HepG2 (cell line): Measurements from ENCODE around the gene CDK13. TPM values are rescaled to one million over a fixed set of nuclear protein-coding genes. Genes with fewer than 3 reads are reported as not detected.
A peak's percentile ranks its signal among the peaks of the same experiment; 100 is the strongest.

Experiments
- ESRRA ChIP-seq: sonication (generic); formaldehyde crosslinking; IDR thresholded peaks from 2 replicates; pipeline ENCODE4 v1.5.1; 2020; ENCODE audit warnings: mild to moderate bottlenecking, low read depth, missing genetic modification reagents
- KAT2B ChIP-seq: fragments of 150-350 bp; IDR thresholded peaks from 2 replicates; pipeline ENCODE4 v1.6.1; 2014; ENCODE audit warnings: low read depth, low read length, borderline replicate concordance
- MAF1 ChIP-seq: sonication (generic); formaldehyde crosslinking; IDR thresholded peaks from 2 replicates; pipeline ENCODE4 v1.5.0; 2020; ENCODE audit warnings: missing genetic modification reagents, borderline replicate concordance
- MAFG ChIP-seq: sonication (generic); formaldehyde crosslinking; IDR thresholded peaks from 2 replicates; pipeline ENCODE4 v1.5.1; 2020; ENCODE audit warnings: mild to moderate bottlenecking, missing genetic modification reagents
- MED1 ChIP-seq: sonication (generic); formaldehyde crosslinking; IDR thresholded peaks from 2 replicates; pipeline ENCODE4 v1.4.0; 2020; ENCODE audit warnings: missing genetic modification reagents
- MIXL1 ChIP-seq: IDR thresholded peaks from 2 replicates; pipeline ENCODE4 v1.6.1; 2016
- NBN ChIP-seq: fragments of 450-650 bp; conservative IDR thresholded peaks from 2 replicates; pipeline ENCODE4 v1.6.1; 2017
- NR2F2 ChIP-seq: IDR thresholded peaks from 2 replicates; pipeline ENCODE4 v1.6.1; 2012; ENCODE audit warnings: low read depth, inconsistent platforms, borderline replicate concordance
- SATB2 ChIP-seq: sonication (generic); formaldehyde crosslinking; IDR thresholded peaks from 2 replicates; pipeline ENCODE4 v1.5.0; 2020; ENCODE audit warnings: missing genetic modification reagents
- ZBTB1 ChIP-seq: sonication (generic); formaldehyde crosslinking; IDR thresholded peaks from 2 replicates; pipeline ENCODE4 v1.4.0; 2020; ENCODE audit warnings: missing genetic modification reagents, borderline replicate concordance
- ZNF205 ChIP-seq: IDR thresholded peaks from 2 replicates; pipeline ENCODE4 v1.6.1; 2018; ENCODE audit warnings: missing biosample characterization, missing genetic modification reagents
- ZNF280B ChIP-seq: sonication (generic); formaldehyde crosslinking; IDR thresholded peaks from 2 replicates; pipeline ENCODE4 v1.5.0; 2020; ENCODE audit warnings: missing genetic modification reagents, mild to moderate bottlenecking, borderline replicate concordance
- ZNF33B ChIP-seq: sonication (generic); formaldehyde crosslinking; IDR thresholded peaks from 2 replicates; pipeline ENCODE4 v1.5.1; 2020; ENCODE audit warnings: mild to moderate bottlenecking, missing genetic modification reagents
- ZNF432 ChIP-seq: sonication (generic); formaldehyde crosslinking; IDR thresholded peaks from 2 replicates; pipeline ENCODE4 v1.5.0; 2020; ENCODE audit warnings: missing genetic modification reagents, mild to moderate bottlenecking, borderline replicate concordance
- ZNF501 ChIP-seq: sonication (generic); formaldehyde crosslinking; IDR thresholded peaks from 2 replicates; pipeline ENCODE4 v1.5.1; 2020; ENCODE audit warnings: mild to moderate bottlenecking, moderate library complexity, missing genetic modification reagents
- ZSCAN20 ChIP-seq: sonication (generic); formaldehyde crosslinking; IDR thresholded peaks from 2 replicates; pipeline ENCODE4 v1.4.0; 2020; ENCODE audit warnings: missing genetic modification reagents, mild to moderate bottlenecking, borderline replicate concordance
- polyA plus RNA-seq, 8 experiments: library from polyadenylated mRNA; depleted of rRNA in 3 of 8; stranded (reverse) in 7 of 8; unstranded in 1 of 8; fragments of >200 nt; fragmentation: Illumina TruSeq in 4 of 8; extraction: Trizol in 4 of 8; gene quantifications; 2 replicates each; pipeline versions ENCODE4 v1.2.1 to v1.2.3, GENCODE V29; 2011 to 2016; ENCODE audit warnings: low read depth in 4 of 8, missing spikeins in 1 of 8, mixed read lengths in 1 of 8; ENCODE audit not compliant: insufficient read depth in 1 of 8
- total RNA-seq, 5 experiments: library from RNA; depleted of rRNA; stranded (reverse); fragments of >200 nt; fragmentation: Illumina TruSeq; extraction: Trizol; gene quantifications; 2 replicates each; pipeline ENCODE4 v1.2.3, GENCODE V29; 2016; ENCODE audit warnings: low read depth in 1 of 5
- TF ChIP-seq, protein P1 (sequence below): sonication (generic); formaldehyde crosslinking; IDR thresholded peaks from 2 replicates; pipeline ENCODE4 v1.4.0; 2020; ENCODE audit warnings: missing genetic modification reagents, borderline replicate concordance
- TF ChIP-seq, protein P2 (sequence below): sonication (generic); formaldehyde crosslinking; IDR thresholded peaks from 2 replicates; pipeline ENCODE4 v1.5.0; 2020; ENCODE audit warnings: missing genetic modification reagents
- TF ChIP-seq, protein P3 (sequence below): sonication (generic); formaldehyde crosslinking; conservative IDR thresholded peaks from 2 replicates; pipeline ENCODE4 v1.4.0; 2020; ENCODE audit warnings: missing genetic modification reagents

Gene CDK13
- total and polyA plus RNA-seq, 2 of the 13 experiments (the other 11 are each of a cell fraction or from before 2014, with no cell fraction given), result 21.0 to 40.9 TPM

DNA sequence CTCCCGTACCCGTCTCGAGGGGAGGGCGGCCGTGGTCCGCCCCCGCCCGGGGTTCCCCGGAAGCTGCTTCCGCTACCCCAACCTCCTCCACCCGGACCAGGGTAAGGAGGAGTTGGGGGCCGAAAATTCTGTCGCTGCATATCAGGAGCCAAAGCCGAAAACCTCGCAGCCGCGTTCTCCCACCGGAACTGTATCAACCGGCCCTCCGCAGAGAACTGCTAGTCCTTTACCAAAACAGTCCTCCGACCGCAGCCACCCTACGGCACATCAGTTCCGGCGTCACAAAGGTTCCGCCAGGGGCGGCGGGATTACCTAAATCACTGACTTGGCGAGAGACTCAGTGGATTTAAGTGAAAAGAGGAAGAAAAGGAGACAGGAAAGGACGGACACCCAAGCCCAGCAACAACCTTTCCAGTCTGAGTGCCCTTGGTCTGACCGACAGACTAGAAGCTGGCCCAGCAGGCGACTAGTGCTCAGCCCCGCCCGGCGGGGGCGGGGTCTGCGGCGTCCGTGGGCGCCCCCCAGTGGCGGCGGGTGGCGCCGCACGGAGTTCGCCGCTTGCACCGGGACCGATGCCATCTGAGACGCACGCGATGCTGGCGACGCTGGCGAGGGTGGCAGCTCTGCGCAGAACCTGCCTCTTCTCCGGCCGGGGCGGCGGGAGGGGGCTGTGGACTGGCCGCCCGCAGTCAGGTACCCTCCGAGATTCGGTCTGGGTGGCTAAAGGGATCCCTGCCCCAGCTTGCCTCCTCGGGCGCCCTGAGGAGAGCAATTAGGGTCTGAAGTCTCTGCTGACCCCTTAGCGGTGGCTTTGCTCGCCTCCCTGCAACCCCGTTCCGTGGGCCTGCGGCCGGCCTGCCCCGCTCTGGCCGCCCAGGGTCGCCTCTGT lies 184.6 kb downstream of the CDK13 start, which contains the start of the genes MPLKIP and SUGCT (continued):
- TF ChIP-seq, protein P1, sequence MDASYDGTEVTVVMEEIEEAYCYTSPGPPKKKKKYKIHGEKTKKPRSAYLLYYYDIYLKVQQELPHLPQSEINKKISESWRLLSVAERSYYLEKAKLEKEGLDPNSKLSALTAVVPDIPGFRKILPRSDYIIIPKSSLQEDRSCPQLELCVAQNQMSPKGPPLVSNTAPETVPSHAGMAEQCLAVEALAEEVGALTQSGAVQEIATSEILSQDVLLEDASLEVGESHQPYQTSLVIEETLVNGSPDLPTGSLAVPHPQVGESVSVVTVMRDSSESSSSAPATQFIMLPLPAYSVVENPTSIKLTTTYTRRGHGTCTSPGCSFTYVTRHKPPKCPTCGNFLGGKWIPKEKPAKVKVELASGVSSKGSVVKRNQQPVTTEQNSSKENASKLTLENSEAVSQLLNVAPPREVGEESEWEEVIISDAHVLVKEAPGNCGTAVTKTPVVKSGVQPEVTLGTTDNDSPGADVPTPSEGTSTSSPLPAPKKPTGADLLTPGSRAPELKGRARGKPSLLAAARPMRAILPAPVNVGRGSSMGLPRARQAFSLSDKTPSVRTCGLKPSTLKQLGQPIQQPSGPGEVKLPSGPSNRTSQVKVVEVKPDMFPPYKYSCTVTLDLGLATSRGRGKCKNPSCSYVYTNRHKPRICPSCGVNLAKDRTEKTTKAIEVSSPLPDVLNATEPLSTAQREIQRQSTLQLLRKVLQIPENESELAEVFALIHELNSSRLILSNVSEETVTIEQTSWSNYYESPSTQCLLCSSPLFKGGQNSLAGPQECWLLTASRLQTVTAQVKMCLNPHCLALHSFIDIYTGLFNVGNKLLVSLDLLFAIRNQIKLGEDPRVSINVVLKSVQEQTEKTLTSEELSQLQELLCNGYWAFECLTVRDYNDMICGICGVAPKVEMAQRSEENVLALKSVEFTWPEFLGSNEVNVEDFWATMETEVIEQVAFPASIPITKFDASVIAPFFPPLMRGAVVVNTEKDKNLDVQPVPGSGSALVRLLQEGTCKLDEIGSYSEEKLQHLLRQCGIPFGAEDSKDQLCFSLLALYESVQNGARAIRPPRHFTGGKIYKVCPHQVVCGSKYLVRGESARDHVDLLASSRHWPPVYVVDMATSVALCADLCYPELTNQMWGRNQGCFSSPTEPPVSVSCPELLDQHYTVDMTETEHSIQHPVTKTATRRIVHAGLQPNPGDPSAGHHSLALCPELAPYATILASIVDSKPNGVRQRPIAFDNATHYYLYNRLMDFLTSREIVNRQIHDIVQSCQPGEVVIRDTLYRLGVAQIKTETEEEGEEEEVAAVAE (CRISPR knock-in tag), result no peak
- TF ChIP-seq, protein P2, sequence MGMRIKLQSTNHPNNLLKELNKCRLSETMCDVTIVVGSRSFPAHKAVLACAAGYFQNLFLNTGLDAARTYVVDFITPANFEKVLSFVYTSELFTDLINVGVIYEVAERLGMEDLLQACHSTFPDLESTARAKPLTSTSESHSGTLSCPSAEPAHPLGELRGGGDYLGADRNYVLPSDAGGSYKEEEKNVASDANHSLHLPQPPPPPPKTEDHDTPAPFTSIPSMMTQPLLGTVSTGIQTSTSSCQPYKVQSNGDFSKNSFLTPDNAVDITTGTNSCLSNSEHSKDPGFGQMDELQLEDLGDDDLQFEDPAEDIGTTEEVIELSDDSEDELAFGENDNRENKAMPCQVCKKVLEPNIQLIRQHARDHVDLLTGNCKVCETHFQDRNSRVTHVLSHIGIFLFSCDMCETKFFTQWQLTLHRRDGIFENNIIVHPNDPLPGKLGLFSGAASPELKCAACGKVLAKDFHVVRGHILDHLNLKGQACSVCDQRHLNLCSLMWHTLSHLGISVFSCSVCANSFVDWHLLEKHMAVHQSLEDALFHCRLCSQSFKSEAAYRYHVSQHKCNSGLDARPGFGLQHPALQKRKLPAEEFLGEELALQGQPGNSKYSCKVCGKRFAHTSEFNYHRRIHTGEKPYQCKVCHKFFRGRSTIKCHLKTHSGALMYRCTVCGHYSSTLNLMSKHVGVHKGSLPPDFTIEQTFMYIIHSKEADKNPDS, result no peak
- TF ChIP-seq ZSCAN20 (CRISPR knock-in tag) (no peak), NBN (no peak), ZBTB1 (CRISPR knock-in tag) (no peak), KAT2B (no peak), MAF1 (0 out of 2 replicates have a peak, but pooled peaks have one; percentile 68), SATB2 (CRISPR knock-in tag) (peak; percentile 31; the same call in 1 of the 2 replicates), ZNF280B (CRISPR knock-in tag) (peak; percentile 92), ZNF501 (CRISPR knock-in tag) (peak; percentile 80), ZNF33B (peak; percentile 60; the same call in 1 of the 2 replicates), NR2F2 (peak; percentile 63; the same call in 1 of the 2 replicates), MED1 (CRISPR knock-in tag) (peak; percentile 69; the same call in 1 of the 2 replicates), MIXL1 (CRISPR knock-in tag) (peak; percentile 57; the same call in 1 of the 2 replicates), ESRRA (CRISPR knock-in tag) (peak; percentile 60; the same call in 1 of the 2 replicates), ZNF432 (CRISPR knock-in tag) (peak; percentile 32; the same call in 1 of the 2 replicates), ZNF205 (peak; percentile 93), MAFG (CRISPR knock-in tag) (no peak)
- TF ChIP-seq, protein P3, sequence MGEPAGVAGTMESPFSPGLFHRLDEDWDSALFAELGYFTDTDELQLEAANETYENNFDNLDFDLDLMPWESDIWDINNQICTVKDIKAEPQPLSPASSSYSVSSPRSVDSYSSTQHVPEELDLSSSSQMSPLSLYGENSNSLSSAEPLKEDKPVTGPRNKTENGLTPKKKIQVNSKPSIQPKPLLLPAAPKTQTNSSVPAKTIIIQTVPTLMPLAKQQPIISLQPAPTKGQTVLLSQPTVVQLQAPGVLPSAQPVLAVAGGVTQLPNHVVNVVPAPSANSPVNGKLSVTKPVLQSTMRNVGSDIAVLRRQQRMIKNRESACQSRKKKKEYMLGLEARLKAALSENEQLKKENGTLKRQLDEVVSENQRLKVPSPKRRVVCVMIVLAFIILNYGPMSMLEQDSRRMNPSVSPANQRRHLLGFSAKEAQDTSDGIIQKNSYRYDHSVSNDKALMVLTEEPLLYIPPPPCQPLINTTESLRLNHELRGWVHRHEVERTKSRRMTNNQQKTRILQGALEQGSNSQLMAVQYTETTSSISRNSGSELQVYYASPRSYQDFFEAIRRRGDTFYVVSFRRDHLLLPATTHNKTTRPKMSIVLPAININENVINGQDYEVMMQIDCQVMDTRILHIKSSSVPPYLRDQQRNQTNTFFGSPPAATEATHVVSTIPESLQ (CRISPR knock-in tag), result peak; percentile 92; the same call in 1 of the 2 replicates
